ENCODE data around the gene SF3B1.
A peak's percentile ranks its signal among the peaks of the same experiment; 100 is the strongest.
"Not testable (repeated sequence)": the region's sequence is repeated elsewhere in the genome, so short reads cannot be mapped to it uniquely, and the experiment has no call there.

The SF3B1 gene, protein sequence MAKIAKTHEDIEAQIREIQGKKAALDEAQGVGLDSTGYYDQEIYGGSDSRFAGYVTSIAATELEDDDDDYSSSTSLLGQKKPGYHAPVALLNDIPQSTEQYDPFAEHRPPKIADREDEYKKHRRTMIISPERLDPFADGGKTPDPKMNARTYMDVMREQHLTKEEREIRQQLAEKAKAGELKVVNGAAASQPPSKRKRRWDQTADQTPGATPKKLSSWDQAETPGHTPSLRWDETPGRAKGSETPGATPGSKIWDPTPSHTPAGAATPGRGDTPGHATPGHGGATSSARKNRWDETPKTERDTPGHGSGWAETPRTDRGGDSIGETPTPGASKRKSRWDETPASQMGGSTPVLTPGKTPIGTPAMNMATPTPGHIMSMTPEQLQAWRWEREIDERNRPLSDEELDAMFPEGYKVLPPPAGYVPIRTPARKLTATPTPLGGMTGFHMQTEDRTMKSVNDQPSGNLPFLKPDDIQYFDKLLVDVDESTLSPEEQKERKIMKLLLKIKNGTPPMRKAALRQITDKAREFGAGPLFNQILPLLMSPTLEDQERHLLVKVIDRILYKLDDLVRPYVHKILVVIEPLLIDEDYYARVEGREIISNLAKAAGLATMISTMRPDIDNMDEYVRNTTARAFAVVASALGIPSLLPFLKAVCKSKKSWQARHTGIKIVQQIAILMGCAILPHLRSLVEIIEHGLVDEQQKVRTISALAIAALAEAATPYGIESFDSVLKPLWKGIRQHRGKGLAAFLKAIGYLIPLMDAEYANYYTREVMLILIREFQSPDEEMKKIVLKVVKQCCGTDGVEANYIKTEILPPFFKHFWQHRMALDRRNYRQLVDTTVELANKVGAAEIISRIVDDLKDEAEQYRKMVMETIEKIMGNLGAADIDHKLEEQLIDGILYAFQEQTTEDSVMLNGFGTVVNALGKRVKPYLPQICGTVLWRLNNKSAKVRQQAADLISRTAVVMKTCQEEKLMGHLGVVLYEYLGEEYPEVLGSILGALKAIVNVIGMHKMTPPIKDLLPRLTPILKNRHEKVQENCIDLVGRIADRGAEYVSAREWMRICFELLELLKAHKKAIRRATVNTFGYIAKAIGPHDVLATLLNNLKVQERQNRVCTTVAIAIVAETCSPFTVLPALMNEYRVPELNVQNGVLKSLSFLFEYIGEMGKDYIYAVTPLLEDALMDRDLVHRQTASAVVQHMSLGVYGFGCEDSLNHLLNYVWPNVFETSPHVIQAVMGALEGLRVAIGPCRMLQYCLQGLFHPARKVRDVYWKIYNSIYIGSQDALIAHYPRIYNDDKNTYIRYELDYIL

DNA sequence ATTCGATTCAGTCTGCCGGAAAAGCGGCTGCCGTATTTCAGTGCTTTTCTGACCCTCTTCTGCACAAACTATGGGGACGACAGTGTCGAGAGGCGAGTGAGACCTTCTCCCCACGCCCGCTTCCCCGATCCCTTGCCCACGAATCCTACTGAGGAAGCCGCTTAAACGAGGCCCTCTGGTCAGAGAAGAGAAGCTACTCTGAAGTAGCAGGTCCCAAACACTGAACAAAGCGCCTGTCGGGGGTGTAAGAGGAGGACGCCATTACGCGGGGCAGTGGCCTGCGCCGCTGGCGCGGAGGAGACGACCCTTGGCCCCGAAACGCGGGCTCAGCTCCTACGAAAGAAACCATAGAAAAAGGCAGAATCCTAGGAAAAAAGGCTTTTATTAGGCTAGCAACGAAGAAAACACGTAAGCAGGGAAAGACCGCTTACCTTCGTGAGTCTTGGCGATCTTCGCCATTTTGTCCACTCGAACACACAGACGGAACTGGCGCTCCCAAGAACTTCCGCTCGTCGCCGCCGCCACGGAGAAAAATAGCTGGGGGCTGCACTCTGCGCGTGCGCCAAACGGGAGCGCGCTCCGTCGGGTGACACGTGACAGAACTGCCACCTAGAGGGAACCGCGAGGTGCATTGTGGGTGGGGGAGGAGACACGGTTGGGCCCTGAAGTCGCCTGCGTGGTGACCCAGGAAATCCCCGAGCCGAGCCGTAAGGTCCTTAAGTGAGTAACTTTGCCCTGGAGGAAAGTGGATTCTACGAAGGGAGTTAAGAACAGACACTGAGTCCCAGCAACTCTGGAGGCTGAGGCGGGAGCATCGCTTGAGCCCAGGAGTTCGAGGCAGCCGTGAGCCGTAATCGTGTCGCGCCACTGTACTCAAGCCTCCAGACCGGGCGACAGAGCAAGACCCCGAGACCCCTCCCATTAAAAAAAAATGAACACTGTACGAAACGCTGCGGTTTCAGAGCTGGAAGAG, at the start of gene SF3B1:
TSS of gene SF3B1 (minus strand) at position 488 of the 973 bp plus-strand sequence. CDS start at position 459, 29 bp downstream.
- DNase-seq, result peak; percentile 97

GRCh38 chr2:197484248-197484647, 49.4 kb upstream of the SF3B1 start:
- DNase-seq, result not testable (repeated sequence)

- no peak for DNase-seq
Observed at GRCh38 chr2:197480165-197481036, 45.6 kb upstream of the SF3B1 start.

GRCh38 chr2:197477797-197478196, 43.0 kb upstream of the SF3B1 start:
- DNase-seq, result no peak

GRCh38 chr2:197472166-197472565, 37.3 kb upstream of the SF3B1 start:
- DNase-seq, result no peak

- no peak for DNase-seq
Observed at GRCh38 chr2:197464175-197464574, 29.3 kb upstream of the SF3B1 start.

DNA sequence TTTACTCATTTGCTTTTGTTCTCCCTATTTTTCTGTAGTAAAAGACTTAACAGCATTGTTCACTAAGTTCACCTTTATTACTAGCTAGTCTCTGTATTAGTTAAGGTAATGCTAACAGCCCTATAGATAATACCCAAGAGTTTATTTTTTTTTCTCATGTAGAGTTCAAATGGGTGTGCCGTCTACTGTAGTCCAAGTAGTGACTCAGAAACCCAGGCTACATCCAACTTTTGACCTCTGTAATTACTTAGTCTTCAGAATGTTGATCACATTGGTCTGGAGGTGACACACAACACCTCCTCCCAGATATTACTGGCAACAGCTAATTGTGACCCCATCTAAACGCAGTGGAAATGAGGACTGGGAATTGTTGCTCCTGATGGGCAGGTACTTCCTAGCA, 26.2 kb upstream of the SF3B1 start:
- DNase-seq, result no peak

GRCh38 chr2:197460649-197461048, 25.8 kb upstream of the SF3B1 start:
- DNase-seq, result no peak

DNA sequence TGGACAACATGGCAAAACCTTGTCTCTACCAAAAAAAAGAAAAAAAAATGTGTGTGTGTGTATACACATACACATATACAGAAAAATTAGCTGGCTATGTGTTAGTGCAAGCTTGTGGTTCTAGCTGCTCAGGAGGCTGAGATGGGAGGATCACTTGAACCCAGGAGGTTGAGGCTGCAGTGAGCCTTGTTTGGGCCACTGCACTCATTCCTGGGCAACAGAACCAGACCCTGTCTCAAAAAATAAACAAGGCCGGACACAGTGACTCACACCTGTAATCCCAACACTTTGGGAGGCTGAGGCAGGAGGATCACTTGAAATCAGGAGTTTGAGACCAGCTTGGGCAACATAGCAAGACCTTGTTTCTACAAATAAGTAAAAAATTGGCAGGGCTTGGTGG, 20.6 kb upstream of the SF3B1 start:
- DNase-seq, result no peak

GRCh38 chr2:197454923-197455322, 20.1 kb upstream of the SF3B1 start:
- DNase-seq, result no peak

GRCh38 chr2:197453914-197454398, 19.1 kb upstream of the SF3B1 start:
- no peak for DNase-seq

- peak; percentile 99 for DNase-seq
Observed at GRCh38 chr2:197453123-197453913, 18.5 kb upstream of the SF3B1 start, which contains the start of gene COQ10B. Gene COQ10B, plus strand, starts transcription at chr2:197453552. Its CDS starts 9 bp downstream, at chr2:197453561.

- no peak for DNase-seq
Observed at GRCh38 chr2:197452754-197453122, 17.9 kb upstream of the SF3B1 start.

GRCh38 chr2:197450935-197451358, 16.1 kb upstream of the SF3B1 start:
- not testable (repeated sequence) for DNase-seq

DNA sequence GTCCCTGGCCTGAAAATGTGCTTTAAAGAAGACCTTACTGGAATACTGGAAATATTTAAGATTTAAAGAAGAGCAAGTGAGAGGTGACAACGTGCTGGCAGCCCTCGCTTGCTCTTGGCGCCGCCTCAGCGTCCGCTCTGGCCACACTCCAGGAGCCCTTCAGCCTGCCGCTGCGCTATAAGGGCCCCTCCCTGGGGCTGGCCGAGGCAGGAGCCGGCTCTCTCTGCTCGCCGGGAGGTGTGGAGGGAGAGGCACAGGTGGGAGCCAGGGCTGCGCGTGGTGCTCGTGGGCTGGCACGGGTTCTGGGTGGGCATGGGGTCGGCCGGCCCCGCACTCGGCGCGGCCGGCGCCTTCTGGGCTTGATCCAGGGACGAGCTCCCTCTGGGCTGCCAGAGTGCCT, 15.6 kb upstream of the SF3B1 start:
- DNase-seq, result no peak

- no peak for DNase-seq
Observed at GRCh38 chr2:197446844-197447243, 12.0 kb upstream of the SF3B1 start.

DNA sequence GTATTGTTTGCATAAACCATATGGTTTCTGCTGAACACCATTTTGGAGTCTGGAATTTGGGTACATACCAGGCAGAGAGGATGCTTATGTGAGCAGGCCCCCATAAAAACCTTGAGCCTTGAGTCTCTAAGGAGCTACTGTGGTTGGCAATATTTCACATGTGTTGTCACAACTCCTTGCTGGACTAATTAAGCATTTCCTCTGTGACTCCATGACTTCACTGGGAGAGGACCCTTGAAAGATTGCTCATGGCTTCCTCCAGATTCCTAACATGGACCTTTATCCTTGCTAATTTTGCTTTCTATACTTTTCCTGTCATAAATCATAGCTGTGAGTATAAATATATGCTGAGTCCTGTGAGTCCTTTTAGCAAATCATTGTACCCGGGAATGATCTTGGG, 10.9 kb upstream of the SF3B1 start:
- DNase-seq, result no peak

DNA sequence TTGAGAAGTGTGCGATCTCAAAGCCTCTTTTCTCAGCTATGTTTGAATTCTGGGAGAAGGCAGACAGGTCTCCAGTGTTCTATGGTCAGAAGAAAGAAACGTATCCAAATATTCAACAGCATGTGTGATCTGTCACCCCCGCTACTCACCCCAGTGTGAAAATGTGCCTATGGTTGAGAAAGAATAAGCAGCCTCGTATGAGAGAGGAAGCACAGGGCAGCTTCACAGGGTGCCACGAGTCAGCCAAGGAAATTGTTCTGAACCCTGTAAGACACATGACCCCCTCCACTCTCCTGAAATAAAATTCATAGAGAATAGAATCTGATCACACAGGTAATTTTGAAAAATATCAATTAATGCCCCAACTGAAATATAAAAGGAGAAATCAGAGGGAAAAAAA, 8.0 kb upstream of the SF3B1 start:
- peak; percentile 10 for DNase-seq

- no peak for DNase-seq
Observed at GRCh38 chr2:197437380-197437779, 2.6 kb upstream of the SF3B1 start.
